Activated effector memory CD4-positive, alpha-beta T cell treated with anti-CD3 and anti-CD28 coated beads, Interleukin-2, amount 50 U/mL, for 16 hours (primary cell): Measurements from ENCODE around the gene NSMCE4A.
"Not testable (repeated sequence)": the region's sequence is repeated elsewhere in the genome, so short reads cannot be mapped to it uniquely, and the experiment has no call there.

ENCODE experiments used
- DNase-seq: peaks from one replicate; pipeline ENCODE4 v3.0.0-alpha.2; 2020

The NSMCE4A gene

GRCh38 chr10:121974535-121975294 lies at the start of gene NSMCE4A:
TSS of gene NSMCE4A (minus strand) at chr10:121975217. CDS start at chr10:121975165, 52 bp downstream.
- peak; percentile 90 for DNase-seq

DNA sequence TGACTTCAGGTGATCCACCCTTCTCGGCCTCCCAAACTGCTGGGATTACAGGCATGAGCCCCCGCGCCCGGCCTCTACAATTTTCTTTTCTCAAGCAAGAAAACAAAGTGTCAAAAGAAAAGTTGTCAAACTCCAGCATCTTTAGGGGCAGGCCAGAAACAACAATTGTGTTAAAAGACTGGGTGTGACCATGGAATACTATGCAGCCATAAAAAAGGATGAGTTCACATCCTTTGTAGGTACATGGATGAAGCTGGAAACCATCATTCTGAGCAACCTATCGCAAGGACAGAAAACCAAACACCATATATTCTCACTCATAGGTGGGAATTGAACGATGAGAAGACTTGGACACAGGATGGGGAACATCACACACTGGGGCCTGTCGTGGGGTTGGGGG lies 48.2 kb upstream of the NSMCE4A start:
- DNase-seq: not testable (repeated sequence)

GRCh38 chr10:122022276-122022675 lies 47.3 kb upstream of the NSMCE4A start:
- DNase-seq: no peak

DNA sequence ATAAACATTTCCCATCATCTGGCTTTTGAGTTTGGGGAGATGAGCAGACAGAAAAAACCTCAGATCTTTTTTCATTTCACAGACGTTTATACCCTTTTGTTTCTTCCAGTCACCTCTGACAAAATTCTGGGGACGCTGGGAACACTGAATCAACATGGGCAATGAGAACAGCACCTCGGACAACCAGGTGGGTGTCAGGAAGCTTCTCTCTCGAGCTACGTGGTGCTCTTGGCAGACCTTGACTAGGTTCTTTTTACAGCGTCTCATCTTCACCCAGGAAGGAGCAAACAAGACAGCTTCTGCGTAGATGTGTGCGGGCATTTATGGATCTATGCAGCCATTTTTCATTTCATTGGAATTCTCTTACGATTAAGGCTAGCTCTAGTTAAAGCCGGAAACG lies 46.8 kb upstream of the NSMCE4A start:
- DNase-seq: no peak

DNA sequence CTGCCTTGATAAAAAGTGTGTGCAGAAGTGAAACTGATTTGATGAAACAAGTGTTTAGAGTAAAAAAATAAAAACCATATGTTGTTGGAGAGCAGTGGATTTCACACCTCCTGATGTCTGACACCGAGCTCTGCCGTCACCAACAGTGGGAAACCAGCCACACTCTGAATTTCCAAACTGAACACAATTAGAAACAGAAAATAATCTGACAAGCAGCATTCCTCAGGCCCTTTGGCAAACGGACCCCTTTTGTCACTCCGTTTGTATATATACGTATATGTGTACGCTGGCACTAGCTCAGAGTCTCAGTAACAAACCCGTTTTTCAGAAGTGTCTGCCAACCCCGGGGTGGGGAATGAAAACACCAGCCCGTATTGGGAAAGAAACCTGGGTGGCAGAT lies 46.4 kb upstream of the NSMCE4A start:
- DNase-seq: no peak

GRCh38 chr10:122020226-122020625 lies 45.2 kb upstream of the NSMCE4A start:
- no peak for DNase-seq

DNA sequence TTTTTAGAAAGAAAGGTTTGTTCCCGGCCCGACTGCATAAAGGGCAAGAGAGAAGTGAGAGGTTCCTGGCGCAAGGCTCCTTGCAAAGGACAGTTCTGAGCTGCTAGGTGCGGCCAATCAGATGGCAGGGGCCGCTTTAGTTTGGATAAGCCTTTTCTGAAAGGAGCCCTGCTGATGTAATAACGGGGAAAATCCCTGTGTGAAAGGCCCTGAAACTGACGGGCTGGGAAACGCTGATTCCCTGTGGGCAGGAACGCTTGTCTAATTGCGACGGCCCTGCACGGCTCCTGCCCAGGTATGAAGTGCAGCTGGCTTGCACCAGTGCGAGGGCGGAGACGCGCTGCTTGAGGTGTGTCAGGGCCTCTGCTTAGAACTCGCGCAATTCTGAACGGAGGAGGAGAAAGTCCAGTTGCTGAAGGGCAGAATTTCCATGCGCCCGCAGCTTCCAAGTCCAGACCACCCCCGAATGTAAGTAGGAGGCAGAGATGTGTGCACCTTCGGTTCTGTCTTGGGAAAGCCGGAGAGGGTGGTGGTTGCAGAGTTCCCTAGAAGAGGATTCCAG lies 44.5 kb upstream of the NSMCE4A start:
- DNase-seq: no peak

DNA sequence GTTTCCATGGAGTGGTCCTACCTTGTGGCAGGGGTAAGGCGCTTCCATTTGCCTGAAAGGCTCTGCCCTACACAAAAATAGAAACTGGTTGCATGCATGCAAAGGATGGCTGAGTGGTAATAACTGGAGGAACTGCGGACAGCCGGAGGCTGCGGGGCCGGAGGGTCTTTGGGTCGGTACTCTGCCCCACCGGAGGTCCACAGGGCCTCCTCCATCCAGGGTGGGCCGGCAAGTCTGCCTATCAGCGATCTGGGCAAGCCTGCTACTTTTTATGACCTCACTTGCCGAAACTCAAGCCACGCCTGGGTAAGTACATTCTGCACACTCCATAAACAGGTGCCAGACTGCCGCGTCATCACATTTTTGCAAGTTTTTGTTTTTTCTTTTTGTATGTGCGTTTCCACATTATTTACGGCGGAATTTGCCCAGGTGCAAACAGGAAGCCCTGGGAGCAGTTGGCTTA lies 44.0 kb upstream of the NSMCE4A start:
- no peak for DNase-seq

DNA sequence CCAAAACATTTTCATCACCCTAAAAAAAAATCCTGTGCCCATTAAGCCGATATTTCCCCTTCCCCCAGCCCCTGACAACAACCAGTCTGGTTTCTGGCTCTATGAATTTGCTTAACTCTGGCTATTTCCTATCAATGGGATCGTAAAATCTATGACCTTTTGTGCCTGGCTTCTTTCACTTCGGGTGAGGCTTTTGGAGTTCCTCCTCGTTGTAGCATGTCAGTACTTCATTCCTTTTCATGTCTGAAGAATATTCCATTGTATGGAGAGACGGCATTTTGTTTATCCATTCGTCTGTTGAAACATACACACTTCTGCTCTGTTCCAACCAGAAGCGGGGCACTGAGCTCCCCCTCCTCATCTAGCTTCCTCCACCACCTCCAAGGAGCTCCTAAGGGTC lies 43.5 kb upstream of the NSMCE4A start:
- DNase-seq: no peak

DNA sequence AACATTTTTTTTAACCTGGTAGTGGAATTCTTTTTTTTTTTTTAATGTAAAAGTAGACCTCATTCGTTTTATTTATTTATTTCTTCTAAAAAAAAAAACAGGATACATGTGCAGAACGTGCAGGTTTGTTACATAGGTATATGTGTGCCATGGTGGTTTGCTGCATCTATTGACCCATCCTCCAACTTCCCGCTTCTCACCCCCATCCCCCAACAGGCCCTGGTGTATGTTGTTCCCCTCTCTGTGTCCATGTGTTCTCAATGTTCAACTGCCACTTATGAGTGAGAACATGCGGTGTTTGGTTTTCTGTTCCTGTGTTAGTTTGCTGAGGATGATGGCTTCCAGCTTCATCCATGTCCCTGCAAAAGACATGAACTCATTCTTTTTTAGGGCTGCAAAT lies 42.9 kb upstream of the NSMCE4A start:
- not testable (repeated sequence) for DNase-seq

- DNase-seq: no peak
Measured at GRCh38 chr10:122014652-122015248, 39.7 kb upstream of the NSMCE4A start.

DNA sequence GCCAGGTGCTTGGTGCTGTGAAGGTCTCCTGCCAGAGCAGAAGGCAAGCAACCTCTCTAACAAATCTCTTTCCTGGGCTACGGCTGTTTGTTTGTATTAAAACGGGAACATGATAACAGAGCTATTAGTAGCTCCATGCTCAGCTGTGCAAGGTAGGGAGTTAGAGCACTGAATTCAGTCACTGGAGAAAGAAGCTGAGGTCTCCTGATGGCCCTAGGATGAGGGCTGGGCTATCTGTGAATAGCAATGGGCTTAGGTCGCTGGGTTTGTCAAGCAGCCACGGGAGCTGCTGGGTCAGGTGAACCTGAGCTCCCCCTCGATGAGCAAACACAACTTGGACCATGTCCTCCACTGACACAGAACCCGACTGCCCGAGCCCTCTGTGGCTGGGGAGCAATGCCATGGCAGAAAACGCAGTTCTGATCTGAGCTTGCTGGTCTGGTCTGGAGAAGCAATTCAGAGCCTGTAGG lies 38.3 kb upstream of the NSMCE4A start:
- no peak for DNase-seq

DNA sequence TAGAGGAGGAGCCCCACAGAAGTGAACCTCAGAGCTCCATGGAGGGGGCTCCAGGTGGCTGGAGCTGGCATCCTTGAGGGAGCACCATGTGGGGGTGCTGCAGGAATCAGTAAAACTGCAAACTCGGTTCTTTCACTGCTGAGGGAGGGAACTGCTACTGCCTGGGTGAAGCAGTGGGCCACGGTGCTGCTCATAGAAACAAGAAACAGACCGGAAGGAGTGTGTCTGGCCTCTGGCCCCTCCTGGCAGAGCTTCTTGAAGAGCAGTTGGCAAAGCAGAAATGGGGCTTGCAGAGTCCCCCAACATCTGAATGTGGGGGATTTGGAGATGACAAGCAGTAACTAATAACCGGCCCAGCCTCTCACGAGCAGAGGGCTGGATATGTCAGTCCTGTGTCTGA lies 37.7 kb upstream of the NSMCE4A start:
- DNase-seq: no peak

DNA sequence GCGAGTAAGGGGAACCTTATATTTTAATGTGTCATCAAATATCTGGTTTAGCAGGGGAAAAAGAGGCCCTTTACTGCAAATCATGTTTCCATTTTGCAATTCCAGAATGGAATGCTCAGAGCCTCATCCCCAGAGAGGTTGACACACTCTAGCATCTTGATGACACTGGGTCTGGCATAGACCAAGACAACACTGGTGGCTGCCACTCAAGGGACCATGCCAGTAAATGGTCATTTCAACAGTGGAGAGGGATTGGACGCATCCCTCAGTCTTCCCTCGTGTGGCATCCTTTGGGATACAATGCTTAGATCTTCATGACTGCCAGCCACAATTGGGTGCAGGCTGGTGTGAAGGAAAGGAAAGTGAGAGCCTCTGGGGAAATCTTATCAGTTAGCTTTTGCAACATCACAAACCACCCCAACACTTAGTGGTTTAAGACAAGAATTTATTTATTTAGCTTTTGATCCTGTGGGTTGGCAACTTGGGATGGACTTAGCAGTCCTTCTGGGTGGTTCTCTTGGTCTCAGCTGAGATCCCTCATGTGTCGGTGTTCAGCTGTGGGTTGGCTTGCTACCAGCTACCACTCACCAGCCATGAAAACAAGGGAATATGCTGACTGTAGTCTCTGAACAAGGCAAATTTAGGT lies 35.5 kb upstream of the NSMCE4A start:
- DNase-seq: no peak

- DNase-seq: no peak
Measured at GRCh38 chr10:122007415-122007814, 32.4 kb upstream of the NSMCE4A start.

GRCh38 chr10:122001698-122002097 lies 26.7 kb upstream of the NSMCE4A start:
- no peak for DNase-seq

- no peak for DNase-seq
Measured at GRCh38 chr10:121999301-121999700, 24.3 kb upstream of the NSMCE4A start.

DNA sequence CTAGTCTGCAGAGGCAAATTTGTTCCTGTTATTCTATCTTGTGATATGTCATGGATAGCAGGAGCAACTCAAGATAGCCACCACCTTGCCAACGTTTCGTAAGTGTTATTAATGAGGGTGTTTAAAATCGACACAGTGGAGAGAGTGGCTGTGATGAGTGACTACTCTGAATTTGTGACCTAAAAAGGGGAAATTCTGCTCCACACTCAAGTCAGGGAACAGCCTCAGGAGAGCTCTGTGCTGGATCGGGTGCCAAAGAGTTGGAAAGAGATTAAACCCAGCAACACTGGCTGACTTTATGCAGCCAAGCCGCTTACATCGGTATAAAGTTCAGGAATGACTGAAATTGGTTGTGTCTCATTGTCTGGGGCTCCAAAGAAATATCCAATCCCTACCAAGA lies 23.4 kb upstream of the NSMCE4A start:
- no peak for DNase-seq

DNA sequence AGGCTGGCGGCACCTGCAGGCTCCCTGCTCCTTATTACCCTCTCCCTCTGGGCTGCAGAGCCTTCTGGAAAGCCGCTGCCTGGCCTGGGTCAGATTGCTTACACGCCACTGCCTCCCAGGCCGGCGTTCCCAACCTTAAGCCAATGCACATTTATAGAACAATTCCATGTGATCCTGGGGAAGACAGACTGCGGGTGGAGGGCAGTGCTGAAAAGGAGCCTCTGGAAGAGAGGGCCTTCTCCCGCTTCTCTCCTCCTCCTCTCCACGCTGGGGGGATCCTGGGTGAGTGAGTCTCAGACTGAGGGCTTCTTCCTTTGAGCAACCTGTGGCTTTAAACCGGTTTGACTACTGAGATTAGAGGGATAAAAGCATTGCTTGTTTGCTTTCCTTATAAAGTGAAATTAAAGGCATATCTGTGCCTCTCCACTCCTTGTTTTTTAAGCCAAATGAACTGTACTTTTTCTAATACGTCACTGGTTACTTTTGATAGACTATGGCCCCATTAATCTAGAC lies 19.5 kb upstream of the NSMCE4A start:
- no peak for DNase-seq

GRCh38 chr10:121991727-121992126 lies 16.7 kb upstream of the NSMCE4A start:
- not testable (repeated sequence) for DNase-seq

DNA sequence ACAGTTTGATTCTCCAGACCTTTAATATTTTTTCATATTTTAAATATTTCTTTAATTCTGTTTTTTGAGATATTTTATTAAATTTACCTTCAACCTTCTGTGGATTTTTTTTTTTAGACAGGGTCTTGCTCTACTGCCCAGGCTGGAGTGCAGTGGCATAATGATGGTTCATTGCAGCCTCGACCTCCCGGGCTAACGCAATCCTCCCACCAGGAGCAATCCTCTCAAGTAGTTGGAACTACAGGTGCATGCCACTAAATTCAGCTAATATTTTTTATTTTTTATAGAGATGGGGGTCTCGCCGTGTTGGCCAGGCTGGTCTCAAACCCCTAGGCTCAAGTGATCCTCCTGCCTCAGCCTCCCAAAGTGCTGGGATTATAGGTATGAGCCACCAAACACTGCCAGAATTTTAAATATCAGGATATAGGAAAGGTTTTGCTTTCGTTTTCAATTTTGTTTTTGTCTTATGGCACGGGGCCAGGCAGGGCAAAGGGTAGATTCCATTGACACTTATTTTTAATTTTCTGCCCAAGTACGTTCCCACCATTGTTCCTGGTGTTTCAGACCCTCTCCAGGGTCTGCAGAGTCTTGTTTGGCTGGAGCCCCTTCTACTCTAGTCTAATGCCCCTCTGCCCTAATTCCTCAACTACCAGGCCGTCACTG lies 15.1 kb upstream of the NSMCE4A start:
- DNase-seq: no peak

- DNase-seq: no peak
Measured at GRCh38 chr10:121988361-121989324, 13.6 kb upstream of the NSMCE4A start, which contains the start of gene TACC2. TSS of gene TACC2 (plus strand) at chr10:121989163. CDS start at chr10:122021982, 32,819 bp downstream.
